Gastrocnemius medialis (tissue), 4 donors: ENCODE results near the gene PDYN. TPM values are rescaled to one million over a fixed set of nuclear protein-coding genes. Genes with fewer than 3 reads are reported as not detected.

Source experiments
- ATAC-seq, 2 donors: fragments of 150-250 bp; one replicate each; pipeline ENCODE4 v1.9.1; 2016
- DNase-seq, 2 donors: peaks; one replicate each; pipeline ENCODE4 v3.0.0-alpha.2; 2019
- H3K27ac ChIP-seq, 4 donors: fragments of 200-600 bp; sonication (generic); 1 replicate in 1 of 4; 2 replicates in 3 of 4; pipeline ENCODE4 v1.5.1; 2016 to 2018; ENCODE audit warnings: mild to moderate bottlenecking in 2 of 4, moderate library complexity in 1 of 4
- H3K27me3 ChIP-seq, 3 donors: fragments of 200-600 bp; sonication (generic) in 2 of 3; 1 replicate in 1 of 3; 2 replicates in 2 of 3; pipeline versions ENCODE4 v1.5.1 to v1.6.0; 2016 to 2019; ENCODE audit warnings: mild to moderate bottlenecking in 1 of 3, moderate library complexity in 1 of 3
- H3K36me3 ChIP-seq, 2 donors: fragments of 200-600 bp; sonication (generic) in 1 of 2; one replicate each; pipeline ENCODE4 v1.5.1; 2017 to 2018
- H3K4me1 ChIP-seq, 2 donors: fragments of 200-600 bp; sonication (generic) in 1 of 2; one replicate each; pipeline ENCODE4 v1.5.1; 2016 to 2017; ENCODE audit warnings: mild to moderate bottlenecking in 2 of 2
- H3K4me3 ChIP-seq, 4 donors: fragments of 200-600 bp; sonication (generic) in 3 of 4; 1 replicate in 1 of 4; 2 replicates in 3 of 4; pipeline ENCODE4 v1.5.1; 2016 to 2019; ENCODE audit warnings: mild to moderate bottlenecking in 2 of 4
- H3K9me3 ChIP-seq, 3 donors: fragments of 200-600 bp; sonication (generic) in 2 of 3; 1 replicate in 1 of 3; 2 replicates in 2 of 3; pipeline ENCODE4 v1.5.1; 2016 to 2019
- CTCF ChIP-seq, 5 experiments: fragments of 450-650 bp in 3 of 5; fragments of 200-600 bp in 2 of 5; sonication (generic) in 2 of 5; IDR thresholded peaks in 4 of 5; conservative IDR thresholded peaks in 1 of 5; 1 replicate in 4 of 5; 2 replicates in 1 of 5; pipeline ENCODE4 v1.5.1; 2016 to 2019; ENCODE audit warnings: antibody characterized with exemption in 5 of 5, mild to moderate bottlenecking in 3 of 5, moderate library complexity in 3 of 5
- POLR2A ChIP-seq, 2 donors: fragments of 450-650 bp; IDR thresholded peaks; one replicate each; pipeline ENCODE4 v1.6.1; 2017; ENCODE audit warnings: antibody characterized with exemption in 2 of 2, mild to moderate bottlenecking in 2 of 2, moderate library complexity in 2 of 2
- in situ Hi-C, 4 donors: fragments of 200-750 bp; cut with MboI; loops; one replicate each; pipeline versions ENCODE4 v1.15.0 to v1.8.0; 2017; ENCODE audit warnings: low sequenced_read_pairs in 4 of 4
- intact Hi-C: fragments of 100-400 bp; cut with DNase I; formaldehyde crosslinking; loops from one replicate; pipeline ENCODE4 v1.15.1; 2023; ENCODE audit warnings: low total_unique reads
- total RNA-seq, 4 donors: library from RNA; depleted of rRNA; stranded (reverse); fragments of >200 nt; gene quantifications; one replicate each; pipeline versions ENCODE4 v1.1.0 to v1.2.3, GENCODE V29; 2016

PDYN gene
- total RNA-seq, 4 donors from 2014 or later = not detected

GRCh38 chr20:1942061-1942460 is 51.8 kb downstream of the PDYN start:
- in situ Hi-C loops = loop anchor here in 1 of 4 donors (25.0 kb wide), 1 partner anchor 130 kb away; no protein-coding TSS in a partner anchor
- DNase-seq = no peak
- Histone ChIP-seq H3K4me1 (peaks cover 36 to 52% of the 10 kb centered on the region in 2 donors), H3K4me3 (no peak overlapping the region), H3K36me3 (peaks cover 0 to 5% of the 10 kb centered on the region in 2 donors), H3K27ac (no peak overlapping the region), H3K9me3 (no peaks in the 10 kb centered on the region), H3K27me3 (no peaks in the 10 kb centered on the region)
- no peak for ATAC-seq
- intact Hi-C loops = no loop called here
- TF ChIP-seq CTCF (IDR thresholded peaks at IDR 0.05 in 4 of 5, conservative IDR thresholded peaks at IDR 0.05 in 1 of 5) (no peak), POLR2A (IDR thresholded peaks at IDR 0.05) (no peak)

- Histone ChIP-seq H3K27ac (no peak overlapping the region), H3K9me3 (no peaks in the 10 kb centered on the region), H3K4me1 (peaks cover 27 to 47% of the 10 kb centered on the region in 2 donors), H3K4me3 (no peak overlapping the region), H3K27me3 (no peaks in the 10 kb centered on the region), H3K36me3 (peaks cover 0 to 5% of the 10 kb centered on the region in 2 donors)
- no peak for DNase-seq
- in situ Hi-C loops (loop anchor here in 1 of 4 donors (25.0 kb wide), 1 partner anchor 129 kb away; no protein-coding TSS in a partner anchor), intact Hi-C loops (no loop called here)
- TF ChIP-seq POLR2A (IDR thresholded peaks at IDR 0.05) (no peak), CTCF (IDR thresholded peaks at IDR 0.05 in 4 of 5, conservative IDR thresholded peaks at IDR 0.05 in 1 of 5) (no peak)
- no peak for ATAC-seq
Measured at GRCh38 chr20:1941226-1941625, 52.6 kb downstream of the PDYN start.

- no peak for DNase-seq
- in situ Hi-C loops = loop anchor here in 1 of 4 donors (25.0 kb wide), 1 partner anchor 128 kb away; no protein-coding TSS in a partner anchor
Measured at GRCh38 chr20:1940581-1940980, 53.3 kb downstream of the PDYN start.

GRCh38 chr20:1939270-1939595 is 54.6 kb downstream of the PDYN start:
- Histone ChIP-seq H3K36me3 (peaks cover 0 to 5% of the 10 kb centered on the region in 2 donors), H3K27me3 (no peaks in the 10 kb centered on the region), H3K4me1 (peaks cover 8 to 41% of the 10 kb centered on the region in 2 donors), H3K27ac (no peak overlapping the region), H3K4me3 (no peak overlapping the region), H3K9me3 (no peaks in the 10 kb centered on the region)
- TF ChIP-seq POLR2A (IDR thresholded peaks at IDR 0.05) (no peak), CTCF (IDR thresholded peaks at IDR 0.05 in 4 of 5, conservative IDR thresholded peaks at IDR 0.05 in 1 of 5) (no peak)
- in situ Hi-C loops = loop anchor here in 1 of 4 donors (25.0 kb wide), 1 partner anchor 127 kb away; no protein-coding TSS in a partner anchor
- ATAC-seq (no peak), DNase-seq (no peak)
- intact Hi-C loops = no loop called here

More at GRCh38 chr20:1940581-1940980, 53.3 kb downstream of the PDYN start:
- peaks cover 21 to 47% of the 10 kb centered on the region in 2 donors for H3K4me1 ChIP-seq
- H3K4me3 ChIP-seq = no peak overlapping the region
- peaks cover 0 to 5% of the 10 kb centered on the region in 2 donors for H3K36me3 ChIP-seq
- TF ChIP-seq POLR2A (IDR thresholded peaks at IDR 0.05) (no peak), CTCF (IDR thresholded peaks at IDR 0.05 in 4 of 5, conservative IDR thresholded peaks at IDR 0.05 in 1 of 5) (no peak)
- H3K9me3 ChIP-seq = no peaks in the 10 kb centered on the region
- ATAC-seq = no peak
- intact Hi-C loops = no loop called here
- H3K27ac ChIP-seq = no peak overlapping the region
- no peaks in the 10 kb centered on the region for H3K27me3 ChIP-seq
